HG03378 (cell line): Measurements from ENCODE around the gene PAPOLB.
"Not testable (repeated sequence)": the region's sequence is repeated elsewhere in the genome, so short reads cannot be mapped to it uniquely, and the experiment has no call there.

Experiments
- ATAC-seq: cut with Tn5 transposase; IDR thresholded peaks from one replicate; pipeline ENCODE4 v1.9.1; 2021; ENCODE audit warnings: mild to moderate bottlenecking, moderate library complexity; ENCODE audit not compliant: unreplicated experiment

Gene PAPOLB

DNA sequence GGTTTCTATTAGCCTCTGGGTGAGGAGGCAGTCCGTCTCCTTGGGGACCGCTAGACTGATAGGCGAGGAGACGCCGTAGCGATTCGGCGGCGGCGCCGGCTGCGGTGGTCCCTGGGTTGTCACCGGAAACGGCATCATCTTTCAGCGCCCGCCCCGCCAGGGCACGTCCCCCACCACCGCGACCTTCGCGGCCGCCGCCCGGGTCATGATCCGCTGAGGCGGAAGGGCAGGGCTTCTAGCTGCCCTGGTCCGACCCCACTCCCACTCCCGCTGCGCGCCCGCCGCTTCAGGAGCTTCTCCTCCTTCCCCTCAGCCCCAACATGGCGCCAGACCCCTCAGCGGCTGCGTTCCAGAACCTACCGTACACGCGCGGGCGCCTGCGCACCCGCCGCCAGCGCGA is at the start of gene PAPOLB:
PAPOLB (minus strand) TSS at position 358 of the 400 bp plus-strand sequence; CDS start at position 138, 220 bp downstream.
- ATAC-seq = no peak

DNA sequence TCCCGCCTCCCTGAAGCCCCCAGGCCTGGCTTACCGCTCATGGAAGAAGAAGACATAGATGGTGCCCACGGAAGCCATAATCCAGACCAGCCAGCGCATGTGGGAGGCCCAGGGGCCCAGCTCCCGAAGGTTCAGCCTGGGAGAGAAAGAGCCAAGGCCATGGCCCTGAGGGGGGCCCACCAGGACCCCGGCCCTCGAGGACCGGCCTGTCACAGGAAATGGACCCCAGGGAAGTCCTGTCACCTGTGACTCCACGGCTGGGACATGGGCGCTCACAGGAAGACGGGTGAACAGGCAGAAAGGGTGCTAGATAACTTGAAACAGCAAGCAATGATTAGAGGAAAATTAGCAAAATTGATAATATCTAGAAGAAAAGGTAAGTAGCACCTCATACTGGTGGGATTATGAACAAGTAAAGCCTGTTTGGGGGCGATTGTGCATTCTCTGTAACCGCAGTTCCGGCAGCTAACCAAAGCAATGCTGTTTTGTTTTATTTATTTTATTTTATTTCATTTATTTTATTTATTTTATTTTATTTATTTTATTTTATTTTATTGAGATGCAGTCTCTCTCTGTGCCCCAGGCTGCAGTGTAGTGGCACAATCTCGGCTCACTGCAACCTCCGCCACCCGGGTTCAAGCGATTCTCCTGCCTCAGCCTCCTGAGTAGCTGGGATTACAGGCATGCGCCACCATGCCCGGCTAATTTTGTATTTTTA is 49.4 kb upstream of the PAPOLB start:
- ATAC-seq = no peak

DNA sequence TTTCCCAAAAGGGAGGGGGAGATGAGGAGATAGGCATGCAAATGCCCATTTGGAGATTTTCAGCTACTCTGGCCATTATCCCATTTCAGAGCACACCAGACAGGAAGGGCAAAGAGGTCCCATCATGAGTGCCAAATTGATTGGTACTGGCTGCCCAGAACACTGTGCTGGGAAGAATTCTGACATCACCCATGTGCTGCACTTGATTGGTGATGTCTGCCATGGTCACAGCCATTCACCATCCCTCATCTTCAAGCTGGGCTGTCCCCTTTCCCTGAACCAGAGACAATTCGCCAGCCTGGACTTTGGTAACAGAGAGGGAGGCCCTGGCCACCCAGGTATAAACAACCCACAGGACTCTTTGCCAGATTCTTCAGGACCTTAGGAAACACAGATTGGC is 44.9 kb upstream of the PAPOLB start:
- no peak for ATAC-seq

DNA sequence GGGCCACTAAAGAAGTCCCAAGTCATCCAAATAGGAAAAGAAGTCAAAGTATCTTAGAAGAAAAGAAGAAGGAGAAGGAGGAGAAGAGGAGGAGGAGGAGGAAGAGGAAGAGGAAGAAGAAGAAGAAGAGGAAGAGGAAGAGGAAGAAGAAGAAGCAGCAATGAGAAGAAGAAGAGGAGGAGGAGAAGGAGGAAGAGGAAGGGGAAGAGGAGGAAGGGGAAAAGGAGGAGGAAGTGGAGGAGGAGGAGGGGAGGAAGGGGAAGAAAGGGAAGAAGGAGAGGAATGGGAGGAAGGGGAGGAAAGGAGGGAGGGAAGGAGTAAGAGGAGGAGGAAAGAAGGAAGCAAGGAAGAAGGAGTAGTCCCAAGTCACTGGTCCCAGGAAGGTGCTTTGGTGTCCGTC is 43.3 kb upstream of the PAPOLB start:
- ATAC-seq = no peak

DNA sequence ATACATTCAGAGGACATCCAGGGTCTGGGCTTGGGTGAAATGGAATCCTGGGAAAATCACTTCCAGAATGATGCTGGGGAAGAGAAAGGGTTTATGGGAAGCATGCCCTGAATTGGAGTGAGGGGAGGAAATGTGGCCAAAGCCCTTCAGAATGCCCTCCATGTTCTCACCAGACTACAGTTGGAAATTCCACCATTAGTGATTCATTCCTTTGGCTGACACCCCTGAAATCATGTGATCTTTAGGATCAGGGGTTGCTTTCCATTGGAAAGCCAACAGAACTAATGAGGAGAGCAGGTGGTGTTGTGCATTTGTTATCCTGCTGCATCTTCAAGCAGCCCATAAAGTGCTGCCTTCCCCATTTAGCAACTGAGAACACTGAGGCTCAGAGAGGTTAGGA is 42.5 kb upstream of the PAPOLB start:
- no peak for ATAC-seq

DNA sequence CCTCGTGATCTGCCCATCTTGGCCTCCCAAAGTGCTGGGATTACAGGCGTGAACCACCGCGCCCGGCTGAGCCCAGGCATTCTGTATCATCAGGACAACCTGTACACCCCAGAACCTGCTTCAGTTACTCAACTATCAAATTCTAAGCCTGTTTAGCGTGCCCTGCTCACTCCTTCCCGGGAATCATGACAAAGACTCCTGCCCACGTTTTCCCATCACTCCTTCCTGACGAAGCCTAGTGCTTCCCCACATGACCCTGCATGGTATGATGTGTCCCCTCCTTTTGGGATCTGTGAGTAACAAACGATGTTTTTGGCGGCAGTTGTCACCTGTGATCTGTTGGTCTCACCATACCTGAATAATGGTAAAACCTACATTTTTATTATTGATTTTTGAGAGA is 33.9 kb upstream of the PAPOLB start:
- no peak for ATAC-seq

DNA sequence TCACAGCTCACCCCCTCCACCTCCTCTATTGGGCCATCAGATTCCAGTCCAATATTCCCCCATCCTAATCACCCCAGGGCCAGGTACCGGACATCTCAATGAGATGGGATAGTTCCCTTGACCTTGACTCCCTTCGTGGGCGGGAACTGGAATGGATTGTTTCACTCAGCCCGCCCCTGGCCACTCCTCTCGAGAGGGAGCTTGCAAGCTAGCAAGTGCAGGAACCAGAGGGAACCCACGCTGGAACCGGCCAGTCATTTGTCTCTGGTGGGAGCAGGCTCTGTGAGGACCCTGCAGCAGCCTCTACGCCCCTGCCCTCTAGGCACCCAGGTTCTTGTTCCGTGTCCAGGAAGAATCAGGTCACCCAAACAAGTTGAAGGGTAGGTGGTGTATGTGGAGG is 32.7 kb upstream of the PAPOLB start:
- no peak for ATAC-seq

DNA sequence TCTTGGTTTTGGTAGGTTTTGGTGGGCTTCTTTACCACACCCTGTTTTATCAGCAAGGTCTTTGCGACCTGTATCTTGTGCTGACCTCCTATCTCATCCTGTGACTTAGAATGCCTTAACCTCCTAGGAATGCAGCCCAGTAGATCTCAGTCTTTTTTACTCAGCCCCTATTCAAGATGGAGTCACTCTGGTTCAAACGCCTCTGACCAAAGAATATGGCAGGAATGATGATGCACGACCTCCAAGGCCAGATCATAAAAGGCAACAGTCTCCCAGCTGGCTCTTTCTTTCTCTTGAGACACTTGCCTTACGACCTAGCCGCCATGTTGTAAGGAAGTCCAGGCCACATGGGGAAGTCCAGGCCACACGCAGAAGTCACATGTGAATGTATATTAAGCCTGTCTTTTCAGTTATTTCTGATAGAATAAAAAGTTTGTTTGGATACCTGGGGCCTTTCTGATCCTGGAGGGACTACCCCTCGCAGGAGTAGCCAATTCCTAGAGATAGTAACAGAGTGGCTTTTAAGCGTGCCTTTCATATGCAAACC is 32.2 kb upstream of the PAPOLB start:
- ATAC-seq = no peak

DNA sequence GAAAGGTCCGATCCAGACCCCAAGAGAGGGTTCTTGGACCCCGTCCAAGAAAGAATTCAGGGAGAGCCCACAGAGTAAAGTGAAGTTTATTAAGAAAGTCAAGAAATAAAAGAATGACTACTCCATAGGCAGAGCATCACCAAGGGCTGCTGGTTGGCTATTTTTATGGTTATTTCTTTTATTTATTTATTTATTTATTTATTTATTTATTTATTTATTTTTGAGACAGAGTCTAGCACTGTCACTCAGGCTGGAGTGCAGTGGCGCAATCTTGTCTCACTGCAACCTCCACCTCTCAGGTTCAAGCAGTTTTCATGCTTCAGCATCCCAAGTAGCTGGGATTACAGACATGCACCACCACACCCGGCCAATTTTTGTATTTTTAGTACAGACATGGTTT is 31.4 kb upstream of the PAPOLB start:
- not testable (repeated sequence) for ATAC-seq

DNA sequence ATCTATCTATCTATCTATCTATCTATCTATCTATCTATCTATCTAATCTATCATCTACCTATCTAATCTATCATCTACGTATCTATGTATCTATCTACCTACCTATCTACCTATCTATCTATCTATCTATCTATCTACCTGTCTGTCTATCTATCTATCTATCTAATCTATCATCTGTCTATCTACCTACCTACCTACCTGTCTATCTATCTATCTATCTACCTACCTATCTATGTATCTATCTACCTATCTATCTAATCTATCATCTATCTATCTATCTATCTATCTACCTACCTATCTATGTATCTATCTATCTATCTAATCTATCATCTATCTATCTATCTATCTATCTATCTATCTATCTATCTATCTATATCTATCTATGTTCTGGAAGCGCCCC is 29.7 kb upstream of the PAPOLB start:
- ATAC-seq = not testable (repeated sequence)

DNA sequence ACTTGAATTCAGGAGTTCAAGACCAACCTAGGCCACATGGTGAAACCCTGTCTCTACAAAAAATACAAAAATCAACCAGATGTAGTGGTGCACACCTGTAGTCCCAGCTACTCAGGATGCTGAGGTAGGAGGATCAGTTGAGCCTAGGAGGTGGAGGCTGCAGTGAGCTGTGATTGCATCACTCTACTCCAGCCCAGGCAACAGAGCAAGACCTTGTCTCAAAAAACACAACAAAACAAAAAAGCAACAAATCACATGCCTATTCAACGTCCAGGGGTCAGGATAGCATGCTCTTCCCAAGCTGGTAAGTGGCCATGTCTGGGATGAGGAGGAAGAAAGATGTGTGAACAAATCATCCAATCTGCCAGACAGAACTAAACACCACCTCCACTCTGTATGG is 27.9 kb upstream of the PAPOLB start:
- ATAC-seq = no peak

DNA sequence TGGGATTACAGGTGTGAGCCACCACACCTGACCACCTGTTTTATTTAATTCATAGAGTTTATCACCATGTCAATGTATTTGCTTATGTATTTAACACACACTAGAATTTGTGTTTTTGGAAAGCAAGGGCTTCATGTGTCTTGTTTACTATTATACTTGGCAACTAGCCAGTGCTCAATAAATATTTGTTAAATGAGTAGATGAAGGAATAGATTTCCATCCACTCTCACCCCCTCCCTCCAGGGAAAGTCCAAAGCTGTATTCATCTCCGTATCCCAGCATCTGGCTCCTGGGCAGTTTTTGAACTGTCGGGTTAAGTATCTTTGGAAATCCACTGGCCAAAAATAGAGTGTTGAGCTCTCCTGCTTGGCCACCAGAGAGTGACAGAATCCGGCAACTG is 26.3 kb upstream of the PAPOLB start:
- no peak for ATAC-seq

DNA sequence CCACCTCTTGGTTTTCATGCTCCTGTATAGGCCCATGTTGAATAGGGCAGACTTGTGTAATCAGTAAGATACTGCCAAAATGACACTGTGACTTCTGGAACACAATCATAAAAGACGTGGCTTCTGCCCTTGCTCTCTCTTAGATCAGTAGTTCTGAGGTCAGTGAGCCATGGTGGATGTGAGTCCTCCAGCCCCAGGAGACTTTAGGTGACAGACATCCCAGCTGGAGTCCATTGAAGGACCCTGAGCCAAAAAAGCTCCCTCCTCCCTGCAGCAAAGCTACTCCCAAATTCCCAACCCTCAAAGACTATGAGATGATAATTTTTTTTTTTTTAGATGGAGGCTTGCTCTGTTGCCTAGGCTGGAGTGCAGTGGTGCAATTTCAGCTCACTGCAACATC is 24.8 kb upstream of the PAPOLB start:
- ATAC-seq = no peak

DNA sequence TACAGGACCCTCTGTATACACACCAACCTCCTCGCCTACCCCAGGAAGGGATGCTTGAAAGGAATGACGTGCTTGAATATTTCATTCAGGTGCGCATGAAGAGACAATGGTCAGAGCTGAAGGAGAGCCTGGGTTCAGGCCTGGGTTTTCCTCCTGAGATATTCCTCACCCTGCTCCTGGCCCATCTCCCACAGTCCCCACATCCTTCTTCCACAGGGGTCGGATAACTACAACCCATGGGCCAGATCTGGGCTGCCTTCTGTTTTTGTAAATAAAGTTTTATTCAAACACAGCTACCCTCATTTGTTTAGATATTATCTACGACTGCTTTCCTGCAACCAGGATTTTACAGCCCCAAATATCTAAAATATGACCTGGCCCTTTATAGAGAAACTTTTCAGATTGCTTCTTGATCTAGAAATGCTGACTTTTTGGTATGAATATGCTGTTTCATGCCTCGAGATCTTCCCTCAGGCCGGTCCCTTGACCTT is 23.5 kb upstream of the PAPOLB start:
- no peak for ATAC-seq

DNA sequence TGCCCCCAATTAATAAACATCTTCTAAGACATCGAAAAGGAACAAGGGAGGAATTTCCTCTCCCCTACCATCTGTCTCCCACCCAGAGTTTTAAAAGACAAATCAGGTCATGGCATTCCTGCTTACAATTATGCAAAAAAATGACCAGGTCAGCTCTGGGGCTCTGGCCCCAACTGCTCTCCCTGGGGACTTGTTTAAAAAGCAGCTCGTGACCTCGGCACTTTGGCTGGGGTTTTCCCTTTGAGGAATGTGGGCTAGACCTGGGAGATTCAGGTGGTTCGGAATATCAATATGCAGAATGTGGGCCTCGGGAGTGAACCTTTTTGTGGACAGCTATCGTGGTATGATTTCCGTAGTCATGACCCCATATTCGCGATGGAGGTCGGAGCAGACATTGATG is 22.3 kb upstream of the PAPOLB start:
- ATAC-seq = no peak

DNA sequence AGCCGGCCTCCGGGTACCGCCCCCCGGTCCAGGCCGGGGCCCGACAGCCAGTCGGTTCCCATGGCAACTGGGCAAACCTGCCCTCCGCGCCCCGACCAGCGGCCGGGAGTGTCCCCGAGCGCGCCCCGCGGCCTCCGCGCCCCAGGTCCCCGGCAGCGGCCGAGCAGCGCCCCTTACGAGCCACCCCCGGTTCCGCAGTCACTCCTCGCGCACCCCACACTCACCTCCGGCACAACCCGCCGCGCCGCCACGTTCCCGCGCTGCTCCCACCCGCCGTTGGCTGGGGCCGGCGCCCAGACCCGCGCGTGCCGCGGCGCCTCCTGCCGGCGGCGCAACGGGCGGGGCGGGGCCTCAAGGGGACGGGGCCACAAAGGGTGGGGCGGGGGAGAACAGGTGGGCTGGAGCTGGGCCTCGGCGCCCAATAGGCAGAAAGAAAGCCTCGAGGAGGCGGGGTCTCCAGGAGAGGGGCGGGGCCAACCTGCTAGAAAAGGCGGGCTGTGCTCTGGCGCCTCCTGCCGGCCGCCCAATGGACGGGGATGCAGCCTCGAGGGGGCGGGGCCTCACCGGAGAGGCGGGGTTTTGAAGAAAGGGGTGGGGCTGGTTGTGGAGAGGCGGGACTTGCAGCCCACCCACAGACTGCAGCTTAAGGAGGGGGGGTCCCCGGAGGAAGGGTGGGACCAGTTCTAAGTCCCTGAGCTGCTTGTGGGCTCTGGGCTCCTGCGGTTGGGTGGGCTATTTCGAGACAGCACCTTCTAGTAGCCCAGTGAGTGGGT is 21.7 kb upstream of the PAPOLB start, which contains the start of gene RADIL:
RADIL (minus strand) TSS at position 345 of the 773 bp plus-strand sequence. CDS start 5,577 bp downstream, outside the sequence.
- peak; percentile 76 for ATAC-seq

DNA sequence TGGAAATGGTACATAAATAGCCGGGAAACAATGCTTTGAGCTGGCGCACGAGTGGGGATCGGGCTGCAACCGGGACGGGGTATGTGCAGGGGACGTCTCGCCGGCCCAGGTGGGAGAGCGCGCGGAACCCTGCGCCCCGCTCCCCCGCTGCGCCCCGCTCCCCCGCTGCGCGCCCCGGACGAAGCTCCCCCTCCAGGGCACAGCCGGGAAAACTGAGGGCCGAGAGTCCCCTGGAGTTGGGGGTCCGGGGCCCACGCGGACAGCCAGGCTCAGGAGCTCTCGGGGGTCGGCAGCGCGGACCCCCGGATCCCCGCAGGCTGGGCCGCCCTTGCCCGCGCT is 21.2 kb upstream of the PAPOLB start:
- no peak for ATAC-seq

DNA sequence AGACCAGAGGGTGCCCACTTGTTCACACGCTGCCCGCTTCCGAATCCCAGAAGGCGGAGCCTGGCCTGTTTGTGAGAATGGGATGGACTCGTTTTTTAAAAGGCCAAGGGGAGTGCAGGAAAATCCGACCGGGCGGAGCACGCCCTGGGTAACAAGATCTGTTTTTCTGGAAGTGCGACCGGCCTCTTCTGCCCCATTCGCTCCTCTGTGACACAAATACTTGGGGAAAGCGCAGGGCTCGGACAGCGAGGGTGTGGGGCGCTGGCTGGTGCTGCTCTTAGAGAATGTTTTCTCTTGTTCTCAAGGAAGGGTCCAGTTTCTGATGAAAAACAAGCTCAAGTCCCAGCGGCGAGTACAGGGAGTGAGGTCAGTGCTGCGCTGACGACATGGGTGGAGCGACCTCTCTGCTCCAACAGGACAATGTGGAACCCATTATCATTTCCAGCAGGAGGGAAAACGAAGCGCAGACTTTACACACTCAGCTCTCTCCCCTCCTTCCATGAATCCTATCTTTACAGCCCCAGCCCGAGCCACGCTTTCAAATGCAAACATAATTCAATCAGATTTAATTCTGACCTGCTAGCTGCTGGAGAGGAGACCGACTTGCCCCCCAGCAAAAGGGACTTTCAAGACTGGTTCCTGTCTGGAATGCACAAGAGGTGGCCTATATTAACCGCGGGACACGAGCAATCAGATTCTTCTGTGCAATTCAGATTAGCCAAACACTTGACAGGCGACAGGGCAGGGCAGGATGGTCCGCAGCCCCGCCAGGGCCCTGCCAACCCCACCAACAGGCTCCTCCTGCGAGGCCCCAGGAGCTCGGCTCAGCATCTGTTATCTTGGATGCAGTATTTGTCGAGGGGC is 20.6 kb upstream of the PAPOLB start:
- ATAC-seq = no peak

DNA sequence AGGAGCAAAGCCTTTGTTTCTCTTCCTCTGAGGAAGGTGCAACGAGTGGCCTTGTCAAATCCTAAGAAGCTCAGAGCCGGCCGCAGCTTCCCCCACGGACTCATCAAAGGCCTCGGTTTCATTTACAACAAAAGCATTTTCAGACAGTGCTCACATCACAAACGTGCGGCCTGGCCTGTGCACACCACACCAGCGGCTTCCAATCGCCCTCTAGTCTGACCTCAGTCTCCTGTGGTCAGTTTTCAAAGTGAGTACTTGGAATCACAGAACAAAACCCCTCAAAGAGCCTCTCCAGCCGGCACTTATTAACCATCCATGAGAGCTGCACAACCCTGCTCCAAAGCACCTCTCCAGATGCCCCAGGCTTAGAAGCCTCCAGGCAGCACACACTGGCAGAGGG is 18.4 kb upstream of the PAPOLB start:
- ATAC-seq = no peak

DNA sequence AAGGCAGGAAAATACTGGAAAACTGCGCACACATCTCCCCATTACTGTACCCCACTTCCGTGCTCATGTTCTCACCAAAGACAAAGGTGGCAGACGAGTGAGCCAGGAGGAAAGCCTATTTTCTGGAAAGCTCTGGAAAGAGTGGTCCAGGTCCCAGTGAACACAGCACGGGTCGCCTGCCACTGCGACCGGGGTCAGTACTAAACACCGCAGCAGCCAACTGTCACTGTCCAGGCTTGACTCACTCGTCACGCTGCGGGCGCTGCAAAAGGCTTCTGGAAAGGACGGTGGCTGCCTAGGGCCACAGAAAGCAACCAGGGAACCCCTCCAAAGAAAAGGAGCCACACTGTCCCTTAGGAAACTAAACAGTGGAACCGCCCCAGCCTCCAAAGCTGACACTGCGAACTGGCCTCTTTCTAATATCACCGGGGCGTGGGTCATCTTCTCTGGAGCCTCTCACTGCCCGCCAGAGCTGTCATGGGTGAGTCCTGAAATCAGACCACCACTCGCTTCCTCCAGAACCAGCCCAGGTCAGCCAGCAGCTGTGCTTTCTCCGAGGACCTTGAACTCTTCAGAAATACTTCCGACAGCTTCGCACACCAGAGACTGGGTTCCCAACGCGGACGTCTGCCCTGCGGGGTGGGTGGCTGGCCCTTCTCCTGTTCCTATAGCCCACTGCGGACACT is 17.7 kb upstream of the PAPOLB start:
- no peak for ATAC-seq
